GM21528 (cell line): ENCODE data around the gene LACRT.
"Not testable (repeated sequence)": the region's sequence is repeated elsewhere in the genome, so short reads cannot be mapped to it uniquely, and the experiment has no call there.

Experiments used
- ATAC-seq: cut with Tn5 transposase; IDR thresholded peaks from one replicate; pipeline ENCODE4 v1.9.1; 2021; ENCODE audit warnings: mild to moderate bottlenecking, moderate library complexity; ENCODE audit not compliant: unreplicated experiment, low FRiP score

Gene LACRT, protein sequence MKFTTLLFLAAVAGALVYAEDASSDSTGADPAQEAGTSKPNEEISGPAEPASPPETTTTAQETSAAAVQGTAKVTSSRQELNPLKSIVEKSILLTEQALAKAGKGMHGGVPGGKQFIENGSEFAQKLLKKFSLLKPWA

DNA sequence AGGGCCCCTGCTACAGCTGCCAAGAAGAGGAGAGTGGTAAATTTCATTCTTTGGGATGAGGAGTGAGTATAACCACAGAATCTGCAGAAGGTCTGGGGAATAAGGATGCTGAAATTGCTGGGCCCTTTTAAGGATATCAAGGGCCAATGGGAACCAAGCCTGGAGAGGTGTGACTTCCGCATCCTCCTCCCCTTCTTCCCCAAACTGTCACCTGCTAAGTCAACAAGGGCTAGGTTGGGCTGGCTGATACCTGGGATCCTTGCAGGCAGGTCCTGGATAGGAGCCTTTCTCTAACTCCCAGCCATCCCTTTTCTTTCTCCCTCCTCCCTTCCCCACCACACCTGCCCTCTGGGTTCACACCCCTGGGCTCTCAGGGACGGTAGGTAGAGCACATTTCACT lies at the start of gene LACRT:
TSS of gene LACRT (minus strand) at position 101 of the 400 bp plus-strand sequence. CDS start at position 47, 54 bp downstream.
- no peak for ATAC-seq

DNA sequence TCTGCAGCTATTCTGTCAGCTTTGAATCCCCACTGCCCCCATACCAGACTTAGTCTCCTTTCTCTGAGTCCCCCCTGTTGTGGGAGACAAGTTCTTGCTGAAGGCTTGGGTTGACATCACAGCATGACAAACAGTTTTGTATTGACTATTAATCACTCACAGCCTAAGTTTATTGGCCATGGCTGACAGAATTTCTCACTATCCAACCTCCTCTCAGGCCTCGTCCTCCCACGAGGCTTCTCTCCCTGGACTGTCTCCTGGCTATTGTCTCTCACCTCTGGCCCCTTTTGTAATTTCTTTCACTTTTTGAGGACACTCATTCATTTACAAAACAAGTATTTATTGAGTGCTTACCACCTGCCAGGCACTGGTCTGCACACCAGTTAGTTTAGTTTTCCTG lies 48.7 kb upstream of the LACRT start:
- ATAC-seq, result no peak

- no peak for ATAC-seq
Measured at GRCh38 chr12:54682674-54683073, 48.0 kb upstream of the LACRT start.

GRCh38 chr12:54680374-54680773 lies 45.7 kb upstream of the LACRT start:
- no peak for ATAC-seq

DNA sequence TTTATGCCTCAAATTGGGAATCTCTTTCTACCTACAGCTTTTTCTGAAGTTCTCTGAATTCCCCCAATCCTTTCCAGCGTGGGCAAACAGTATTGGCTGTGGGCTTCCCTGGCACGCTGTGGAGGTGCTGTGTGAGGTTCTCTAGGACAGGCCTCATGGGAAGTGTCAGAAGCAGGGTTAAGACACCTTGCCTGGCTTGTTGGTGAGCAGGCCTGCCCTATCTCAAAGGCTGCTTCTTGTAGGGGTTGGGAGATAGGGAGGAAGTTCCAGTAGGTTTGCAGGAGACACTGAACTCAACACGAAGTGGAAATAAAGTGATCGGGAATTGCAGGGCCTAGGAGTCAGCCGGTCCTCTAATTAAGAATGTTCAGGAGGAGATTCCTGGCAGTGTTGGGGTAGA lies 43.4 kb upstream of the LACRT start:
- ATAC-seq, result no peak

GRCh38 chr12:54667945-54668344 lies 33.2 kb upstream of the LACRT start:
- no peak for ATAC-seq

DNA sequence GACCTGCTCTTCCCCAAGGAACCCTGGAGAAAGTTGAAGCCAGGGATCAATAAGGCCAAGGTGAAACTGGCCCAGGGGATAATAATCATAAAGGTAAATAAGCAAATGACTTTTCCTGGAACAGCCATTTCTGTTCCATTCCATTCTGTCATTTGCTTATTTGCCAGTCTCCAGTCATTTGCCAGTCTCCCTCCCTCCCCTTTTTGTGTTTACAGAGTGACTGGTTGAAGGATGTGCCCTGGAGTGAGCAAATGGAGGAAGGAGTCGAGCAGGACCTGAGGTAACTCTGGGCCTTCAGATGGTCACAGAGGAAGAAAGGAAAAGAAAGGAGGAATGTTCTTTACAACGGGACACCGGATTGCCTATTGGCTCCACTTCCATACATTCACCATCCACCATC lies 31.3 kb upstream of the LACRT start:
- no peak for ATAC-seq

DNA sequence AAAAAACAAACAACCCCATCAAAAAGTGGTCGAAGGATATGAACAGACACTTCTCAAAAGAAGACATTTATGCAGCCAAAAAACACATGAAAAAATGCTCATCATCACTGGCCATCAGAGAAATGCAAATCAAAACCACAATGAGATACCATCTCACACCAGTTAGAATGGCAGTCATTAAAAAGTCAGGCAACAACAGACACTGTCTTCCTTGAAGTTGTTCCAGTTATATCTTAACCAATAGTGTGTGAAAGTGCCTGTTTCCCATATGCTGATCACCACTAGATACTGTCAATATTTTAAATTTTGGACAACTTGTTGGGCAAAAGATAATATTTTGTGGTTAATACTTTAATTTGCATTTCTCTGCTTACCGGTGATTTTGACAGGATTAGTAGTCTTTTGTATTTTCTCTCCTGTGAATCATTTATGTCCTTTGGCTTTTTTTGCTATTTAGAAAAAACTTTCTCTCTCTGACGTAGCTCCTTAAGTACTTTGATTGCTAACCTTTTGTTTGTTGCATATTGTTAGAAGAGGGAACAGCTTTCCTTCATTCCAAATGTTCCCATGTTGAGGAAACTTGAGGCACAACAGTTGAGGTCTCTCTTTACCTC lies 30.4 kb upstream of the LACRT start:
- not testable (repeated sequence) for ATAC-seq

DNA sequence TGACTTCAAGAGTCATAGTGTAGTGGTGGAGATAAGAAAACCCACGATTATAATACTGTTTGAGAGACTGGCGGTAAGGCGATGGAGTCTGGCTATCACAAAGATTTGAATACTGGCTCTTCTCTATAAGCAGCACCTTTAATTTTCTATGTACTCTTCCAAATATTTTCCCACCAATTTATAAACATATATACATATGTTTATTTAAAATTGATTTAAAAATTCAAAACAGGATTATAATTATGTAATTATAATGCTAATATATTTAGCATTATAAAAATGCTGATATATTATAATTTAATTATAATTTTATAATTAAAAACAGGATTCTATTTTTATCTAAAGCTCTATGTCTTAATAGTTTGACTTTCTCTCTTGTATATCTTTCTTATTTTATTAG lies 28.9 kb upstream of the LACRT start:
- no peak for ATAC-seq

- no peak for ATAC-seq
Measured at GRCh38 chr12:54662026-54662425, 27.3 kb upstream of the LACRT start.

GRCh38 chr12:54661048-54661447 lies 26.4 kb upstream of the LACRT start:
- no peak for ATAC-seq

DNA sequence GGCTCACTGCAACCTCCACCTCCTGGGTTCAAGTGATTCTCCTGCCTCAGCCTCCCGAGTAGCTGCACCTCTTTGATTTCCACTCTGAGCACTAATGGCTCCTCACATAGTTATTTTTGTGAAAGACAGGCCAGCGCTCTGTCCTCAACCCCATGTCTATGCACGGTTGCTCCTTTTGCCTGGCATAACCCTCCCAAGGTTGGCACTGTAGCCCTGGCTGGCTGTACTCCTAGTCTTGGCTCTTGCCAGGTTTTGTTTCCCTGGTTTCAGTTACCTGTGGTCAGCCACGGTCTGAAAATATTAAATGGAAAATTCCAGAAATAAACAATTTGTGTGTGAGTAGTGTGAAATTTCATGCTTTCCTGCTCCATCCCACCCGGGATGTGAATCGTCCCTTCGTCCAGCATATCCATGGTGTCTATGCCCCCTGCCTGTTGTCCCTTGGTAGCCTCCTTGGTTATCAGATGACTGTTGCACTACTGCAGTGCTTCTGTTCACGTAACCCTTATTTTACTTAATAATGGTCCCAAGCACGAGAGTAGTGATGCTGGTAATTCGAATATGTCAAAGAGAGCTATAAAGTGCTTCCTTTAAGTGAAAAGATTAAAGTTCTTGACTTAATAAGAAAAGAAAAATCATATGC lies 25.7 kb upstream of the LACRT start:
- ATAC-seq, result no peak

GRCh38 chr12:54658306-54659264 lies 23.9 kb upstream of the LACRT start:
- ATAC-seq, result no peak

GRCh38 chr12:54657105-54657607 lies 22.5 kb upstream of the LACRT start:
- ATAC-seq, result no peak

DNA sequence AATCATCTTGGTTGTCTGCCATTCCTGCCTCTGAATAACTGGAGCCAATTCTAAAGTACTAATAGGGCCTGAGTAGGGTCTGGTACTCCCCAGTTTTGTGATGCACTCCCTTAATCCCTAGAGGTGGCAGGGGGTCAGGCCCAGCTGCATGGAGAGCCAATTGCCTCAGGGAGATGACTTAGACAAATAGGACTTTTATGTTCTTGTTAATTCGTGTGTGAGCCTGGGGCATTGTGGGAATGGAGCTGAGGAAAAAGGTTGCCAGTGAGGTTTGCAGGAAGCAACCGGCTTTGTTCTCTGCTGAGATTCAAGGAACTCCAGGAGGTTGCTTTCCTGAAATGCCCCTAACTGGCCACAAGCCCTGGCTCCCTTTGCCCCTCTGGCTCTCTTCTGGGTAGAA lies 20.2 kb upstream of the LACRT start:
- no peak for ATAC-seq

DNA sequence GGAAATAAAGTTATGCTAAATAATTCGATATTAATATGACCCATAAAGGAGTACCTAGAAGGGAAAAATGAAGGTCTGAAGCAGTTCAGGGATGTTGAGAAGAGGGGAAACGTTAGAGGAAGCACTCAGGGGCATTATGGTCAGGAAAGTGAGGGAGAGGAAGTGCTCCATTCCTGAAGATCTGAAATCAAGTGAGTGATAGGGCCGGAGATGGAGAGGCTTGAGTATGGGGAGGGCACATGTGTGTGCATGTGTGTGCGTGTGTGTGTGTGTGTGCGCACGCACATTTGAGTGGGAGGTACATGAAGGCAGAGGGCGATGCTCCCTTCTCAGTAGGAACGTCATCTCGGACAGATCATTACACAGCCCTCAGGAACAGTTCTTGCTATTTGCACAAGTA lies 18.3 kb upstream of the LACRT start:
- no peak for ATAC-seq

DNA sequence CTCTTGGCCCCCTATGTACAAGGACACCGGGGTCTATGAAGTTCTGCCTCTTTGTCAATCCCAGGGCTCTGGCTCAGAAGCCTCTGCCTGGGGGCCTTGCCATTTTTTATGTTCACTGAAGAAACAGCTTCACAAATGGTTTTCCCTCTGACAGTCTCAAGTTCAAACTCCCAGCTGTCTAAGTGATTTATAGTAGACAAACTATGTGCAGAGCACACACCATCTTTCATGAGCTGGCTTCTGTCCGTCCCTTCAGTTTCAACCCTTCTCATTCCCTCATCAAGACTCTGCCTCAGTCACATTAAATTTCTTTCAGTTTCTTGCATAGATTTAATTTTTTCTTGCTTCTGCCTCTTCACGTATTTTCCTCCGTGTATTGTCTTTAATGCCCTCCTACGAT lies 16.2 kb upstream of the LACRT start:
- no peak for ATAC-seq

DNA sequence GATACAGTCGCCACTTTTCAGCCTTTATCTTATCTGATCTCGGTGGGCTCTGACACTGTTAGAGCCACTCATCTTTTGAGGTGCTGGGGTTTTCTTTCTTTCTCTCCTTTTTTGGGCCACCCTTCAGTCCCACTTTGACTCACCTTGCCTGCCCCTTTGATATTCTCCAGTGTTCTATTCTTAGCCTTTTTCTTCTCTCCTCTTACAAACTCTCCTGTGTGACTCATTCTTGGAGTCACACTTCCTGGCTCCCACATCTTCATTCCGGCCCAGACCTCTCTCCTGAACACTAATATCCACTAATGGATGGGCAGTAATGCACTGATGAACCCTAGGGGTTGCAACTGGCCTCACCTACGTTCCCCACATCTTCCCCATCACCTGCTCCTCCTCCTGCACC lies 15.7 kb upstream of the LACRT start:
- ATAC-seq, result no peak

- no peak for ATAC-seq
Measured at GRCh38 chr12:54649825-54650224, 15.1 kb upstream of the LACRT start.

GRCh38 chr12:54648265-54648664 lies 13.6 kb upstream of the LACRT start, which contains the start of gene DCD:
TSS of gene DCD (minus strand) at chr12:54648365. CDS start at chr12:54648303, 62 bp downstream.
- no peak for ATAC-seq

GRCh38 chr12:54641554-54641953 lies 6.9 kb upstream of the LACRT start:
- ATAC-seq, result no peak
